ACC112 (cell line): ENCODE data around the gene ETFA.

Experiments
- H2AFZ ChIP-seq: fragments of 200-600 bp; sonication (generic); one replicate; pipeline ENCODE4 v1.6.0; 2017; ENCODE audit warnings: antibody characterized with exemption, low read length; ENCODE audit not compliant: unreplicated experiment
- H3K27ac ChIP-seq: fragments of 200-600 bp; sonication (generic); 2 replicates; pipeline ENCODE4 v1.5.1; 2014; ENCODE audit warnings: low read depth, mild to moderate bottlenecking, antibody characterized with exemption, low read length, moderate library complexity
- H3K27me3 ChIP-seq: fragments of 200-600 bp; sonication (generic); 2 replicates; pipeline ENCODE4 v1.6.1; 2014; ENCODE audit warnings: mild to moderate bottlenecking, antibody characterized with exemption, low read length, moderate library complexity, mixed read lengths; ENCODE audit not compliant: insufficient read depth
- H3K36me3 ChIP-seq: fragments of 200-600 bp; sonication (generic); 2 replicates; pipeline ENCODE4 v1.6.1; 2016; ENCODE audit warnings: mild to moderate bottlenecking, antibody characterized with exemption, low read length, moderate library complexity, mixed read lengths; ENCODE audit not compliant: insufficient read depth
- H3K4me1 ChIP-seq: fragments of 200-600 bp; sonication (generic); one replicate; pipeline ENCODE4 v1.6.1; 2016; ENCODE audit warnings: low read length, mixed read lengths; ENCODE audit not compliant: insufficient read depth, unreplicated experiment, control insufficient read depth
- H3K4me3 ChIP-seq: fragments of 200-600 bp; sonication (generic); 2 replicates; pipeline ENCODE4 v1.5.1; 2014; ENCODE audit warnings: mild to moderate bottlenecking, low read depth, low read length
- H3K79me2 ChIP-seq: fragments of 200-600 bp; sonication (generic); one replicate; pipeline ENCODE4 v1.6.0; 2016; ENCODE audit warnings: low read length; ENCODE audit not compliant: control insufficient read depth, unreplicated experiment, insufficient read depth

Gene ETFA

DNA sequence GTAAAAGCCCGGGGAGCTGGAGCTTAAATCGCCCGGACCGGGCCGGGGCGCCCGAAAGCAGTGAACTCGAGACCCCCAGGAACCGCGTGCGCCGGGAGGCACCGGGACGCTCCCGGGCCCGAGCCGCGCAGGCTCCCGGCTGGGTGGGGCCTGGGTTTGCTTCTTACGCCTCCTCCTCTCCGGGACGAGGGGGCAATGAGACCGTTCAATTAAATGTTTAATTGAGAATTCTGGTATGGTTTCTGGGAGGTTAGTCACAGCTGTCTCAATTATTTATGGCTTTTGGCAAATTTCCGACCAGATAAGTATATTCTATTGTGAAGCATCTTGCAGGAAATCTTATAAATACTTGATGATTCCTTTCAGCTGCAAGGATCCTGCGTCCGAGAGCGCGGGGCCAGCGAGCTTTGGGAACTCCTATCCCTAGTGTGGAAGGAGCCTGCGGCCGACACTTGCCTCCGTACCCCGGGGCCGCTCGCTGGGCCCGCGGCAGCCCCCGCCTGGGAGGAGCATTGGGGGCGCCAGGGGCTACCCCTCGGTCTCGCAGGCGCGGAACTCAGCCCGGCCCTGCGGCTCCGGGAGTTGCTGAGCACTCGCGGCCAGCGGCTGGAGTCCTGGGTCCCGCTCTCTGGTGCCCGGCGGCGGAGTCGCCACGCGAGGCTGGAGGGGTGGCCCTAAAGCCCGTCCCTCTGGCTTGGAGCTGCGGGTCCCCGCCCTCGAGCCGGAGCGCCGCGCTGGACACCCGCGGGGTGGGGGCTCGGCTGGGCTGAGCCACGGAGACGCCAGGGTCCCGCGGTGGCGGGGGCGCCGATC is 35.6 kb upstream of the ETFA start:
- no peak overlapping the region for H3K27ac ChIP-seq
- H3K4me3 ChIP-seq, result peak overlapping the region; percentile 58
- H3K27me3 ChIP-seq, result peaks cover 55% of the 10 kb centered on the region
- H2AFZ ChIP-seq, result no peak overlapping the region
- no peaks in the 10 kb centered on the region for H3K36me3 ChIP-seq
- peaks cover 9% of the 10 kb centered on the region for H3K4me1 ChIP-seq
- no peaks in the 10 kb centered on the region for H3K79me2 ChIP-seq

DNA sequence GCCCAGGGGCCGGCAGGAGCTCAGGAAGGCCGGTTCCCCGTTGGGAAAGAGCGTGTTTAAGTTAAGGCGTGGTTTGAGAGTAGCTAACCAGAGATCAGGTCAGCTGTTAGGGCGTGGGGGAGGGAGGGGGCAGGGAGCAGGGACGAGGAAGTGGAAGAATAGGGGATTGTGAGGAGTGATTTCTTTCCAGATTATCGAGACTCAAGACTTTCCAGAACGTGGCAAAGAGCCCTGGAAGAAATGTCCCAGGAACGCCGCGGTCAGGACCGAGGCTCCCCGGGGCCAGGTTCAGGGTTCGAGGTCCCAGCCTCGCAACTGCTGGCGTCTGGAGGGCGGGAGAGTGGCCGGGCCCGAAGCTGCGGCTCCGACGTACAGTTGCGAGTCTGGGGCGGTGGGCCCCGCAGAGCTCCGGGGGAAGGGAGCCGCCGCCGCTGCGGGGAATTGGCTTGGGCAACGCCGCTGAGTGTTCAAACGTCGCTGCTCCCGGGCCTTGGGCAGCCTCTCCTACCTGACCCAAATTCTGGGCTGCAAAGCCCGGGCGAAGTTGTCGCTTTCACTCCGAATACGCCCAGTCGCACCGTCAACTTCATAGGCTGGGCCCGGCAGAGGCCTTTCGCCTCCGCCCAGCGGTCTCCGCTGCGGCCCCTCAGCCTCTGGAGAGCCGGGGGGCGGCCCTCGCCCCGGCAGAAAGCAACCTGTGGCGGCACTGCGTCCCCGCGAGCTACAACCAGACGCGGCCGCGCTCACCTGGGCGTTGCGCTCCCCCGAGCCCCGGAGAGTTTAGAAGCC is 34.8 kb upstream of the ETFA start:
- no peaks in the 10 kb centered on the region for H3K79me2 ChIP-seq
- H3K27ac ChIP-seq, result no peak overlapping the region
- H3K27me3 ChIP-seq, result peaks cover 63% of the 10 kb centered on the region
- no peak overlapping the region for H2AFZ ChIP-seq
- no peaks in the 10 kb centered on the region for H3K36me3 ChIP-seq
- H3K4me3 ChIP-seq, result peak overlapping the region; percentile 58
- H3K4me1 ChIP-seq, result peaks cover 9% of the 10 kb centered on the region

DNA sequence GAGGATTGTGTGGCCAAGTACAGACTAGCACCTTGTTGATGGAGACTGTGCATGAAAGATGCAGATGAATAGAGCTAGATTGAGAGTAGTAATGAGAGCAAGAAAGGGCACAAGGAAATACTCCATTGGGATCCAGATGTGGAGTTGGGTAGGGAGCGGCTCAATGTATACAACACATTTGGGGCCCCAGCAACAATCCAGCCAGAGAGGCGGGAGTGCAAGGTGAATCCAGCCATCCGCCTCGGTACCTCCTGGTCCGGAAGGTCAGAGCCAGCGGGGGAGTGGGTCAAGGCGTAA is 34.3 kb upstream of the ETFA start:
- Histone ChIP-seq H3K27ac (no peak overlapping the region), H3K36me3 (no peaks in the 10 kb centered on the region), H3K27me3 (peaks cover 69% of the 10 kb centered on the region), H3K4me1 (peaks cover 9% of the 10 kb centered on the region), H2AFZ (no peak overlapping the region), H3K4me3 (no peak overlapping the region), H3K79me2 (no peaks in the 10 kb centered on the region)

DNA sequence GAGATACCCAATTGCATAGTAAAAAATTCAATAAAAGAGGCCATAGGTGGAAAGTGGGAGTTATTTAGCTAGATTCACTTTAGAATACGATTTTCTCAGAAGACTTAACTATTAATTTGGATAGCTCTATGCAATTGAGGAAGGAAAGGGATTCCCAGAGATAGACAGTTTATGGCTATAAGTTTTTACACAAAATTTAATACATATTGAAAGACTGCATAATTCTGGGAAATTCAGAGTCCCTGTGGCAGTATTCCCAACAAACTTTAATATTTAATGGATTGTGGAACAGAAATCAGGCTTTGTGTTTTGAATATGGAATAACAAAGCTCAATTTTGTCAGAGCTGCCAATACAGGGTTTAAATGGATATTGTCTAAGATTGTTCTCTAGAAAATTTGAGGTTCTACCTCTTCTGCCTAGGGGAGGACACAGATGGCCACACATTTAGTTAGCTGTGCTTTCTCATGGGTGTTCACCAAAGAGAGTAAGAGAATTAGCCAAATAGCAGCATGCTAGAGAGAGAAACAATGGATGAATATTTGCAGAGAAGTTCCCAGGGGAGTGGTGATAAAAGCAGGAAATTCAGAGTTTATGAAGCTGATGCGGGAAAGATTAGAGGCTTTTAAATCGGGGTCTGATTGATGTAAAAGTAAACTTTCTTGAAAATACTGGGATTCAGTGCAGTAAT is 33.8 kb upstream of the ETFA start:
- Histone ChIP-seq H3K36me3 (no peaks in the 10 kb centered on the region), H3K4me3 (no peak overlapping the region), H2AFZ (no peak overlapping the region), H3K27me3 (peaks cover 74% of the 10 kb centered on the region), H3K4me1 (peaks cover 13% of the 10 kb centered on the region), H3K79me2 (no peaks in the 10 kb centered on the region), H3K27ac (no peak overlapping the region)

DNA sequence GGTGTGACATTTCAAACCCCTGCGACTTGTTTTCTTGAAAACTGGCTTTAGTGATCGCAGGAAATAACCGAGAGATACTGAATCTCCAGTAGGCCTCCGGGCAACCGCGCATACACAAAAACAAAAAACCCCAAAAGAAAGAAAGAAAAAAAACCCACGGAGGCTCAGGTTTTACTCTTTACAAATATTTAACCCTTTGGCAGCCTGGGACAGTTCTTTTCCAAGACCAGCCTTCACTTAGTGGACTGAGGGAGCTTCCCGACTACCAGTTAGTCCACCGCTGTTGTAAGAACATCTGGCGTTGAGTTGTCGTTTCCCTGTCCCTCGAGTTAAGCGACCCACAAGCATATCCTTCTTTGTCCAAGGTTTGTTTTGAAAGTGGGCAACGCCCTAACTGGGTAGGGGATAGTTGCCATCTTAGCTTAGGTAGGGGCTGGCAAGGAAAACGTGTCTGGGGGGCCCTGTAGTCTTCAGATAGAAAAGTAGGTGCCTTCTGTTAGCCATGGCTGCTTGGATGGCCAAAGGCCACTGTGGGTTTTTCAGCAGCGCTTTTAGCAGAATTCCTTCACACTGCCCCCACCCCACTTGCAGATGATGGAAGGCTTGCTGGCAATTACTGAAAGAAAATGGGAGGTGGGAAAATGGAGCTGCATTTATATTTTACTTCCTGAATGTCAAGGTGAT is 32.2 kb upstream of the ETFA start:
- Histone ChIP-seq H3K79me2 (peaks cover 3% of the 10 kb centered on the region), H3K27me3 (peaks cover 90% of the 10 kb centered on the region), H3K4me1 (peaks cover 11% of the 10 kb centered on the region), H3K27ac (no peak overlapping the region), H3K4me3 (no peak overlapping the region), H3K36me3 (no peaks in the 10 kb centered on the region), H2AFZ (no peak overlapping the region)

DNA sequence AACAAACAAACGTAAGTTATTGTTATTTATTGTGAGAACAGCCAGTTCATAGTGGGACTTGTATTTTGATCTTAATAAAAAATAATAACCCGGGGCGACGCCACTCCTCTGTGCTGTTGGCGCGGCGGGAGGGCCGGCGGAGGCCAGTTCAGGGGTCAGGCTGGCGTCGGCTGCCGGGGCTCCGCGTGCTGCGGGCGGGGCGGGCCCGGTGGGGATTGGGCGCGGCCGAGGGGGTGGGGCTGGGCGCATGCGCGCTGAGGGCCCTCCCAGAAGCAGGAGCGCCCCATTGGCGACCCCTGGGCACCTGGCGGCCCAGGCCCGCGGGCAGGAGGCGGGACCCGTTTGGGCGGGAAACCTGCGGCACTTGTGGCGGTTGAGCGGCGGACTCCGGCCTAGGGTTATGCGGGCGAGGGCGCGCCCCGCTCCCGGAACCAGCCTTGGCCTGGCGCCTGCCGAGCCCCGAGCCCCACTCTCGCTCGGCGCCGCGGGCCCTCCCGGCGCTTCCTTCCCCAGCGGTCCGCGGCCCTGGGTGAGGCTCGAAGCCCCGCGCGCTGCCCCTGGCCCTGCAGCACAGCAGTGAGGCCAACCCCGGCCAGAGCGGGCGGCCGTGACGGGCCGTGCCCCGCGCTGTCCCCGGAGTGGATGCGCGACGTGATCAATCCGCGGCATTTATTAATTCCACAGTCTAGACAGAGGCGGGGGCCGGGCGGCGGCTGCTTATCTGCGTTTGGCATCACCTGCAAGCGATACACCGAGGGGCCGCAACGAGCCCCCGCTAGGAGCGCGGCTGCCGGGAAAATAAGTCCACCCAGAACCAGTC is 31.3 kb upstream of the ETFA start:
- Histone ChIP-seq H3K27ac (no peak overlapping the region), H3K79me2 (peaks cover 3% of the 10 kb centered on the region), H2AFZ (no peak overlapping the region), H3K36me3 (no peaks in the 10 kb centered on the region), H3K4me1 (peaks cover 11% of the 10 kb centered on the region), H3K27me3 (peaks cover 98% of the 10 kb centered on the region), H3K4me3 (0 out of 2 replicates have a peak overlapping the region, but pooled peaks have one; percentile 34)

DNA sequence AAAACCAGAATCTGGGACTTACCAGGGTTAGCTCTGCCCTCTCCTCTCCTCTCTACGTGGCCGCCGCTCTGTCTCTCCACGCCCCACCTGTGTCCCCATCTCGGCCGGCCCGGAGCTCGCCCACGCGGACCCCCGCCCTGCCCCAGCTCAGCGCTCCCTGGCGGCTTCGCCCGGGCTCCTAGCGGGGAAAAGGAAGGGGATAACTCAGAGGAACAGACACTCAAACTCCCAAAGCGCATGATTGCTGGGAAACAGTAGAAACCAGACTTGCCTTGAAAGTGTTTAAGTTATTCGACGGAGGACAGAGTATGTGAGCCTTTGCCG is 30.8 kb upstream of the ETFA start:
- Histone ChIP-seq H3K4me1 (peaks cover 11% of the 10 kb centered on the region), H3K36me3 (no peaks in the 10 kb centered on the region), H3K27ac (no peak overlapping the region), H3K4me3 (no peak overlapping the region), H3K79me2 (peaks cover 3% of the 10 kb centered on the region), H2AFZ (no peak overlapping the region), H3K27me3 (peaks cover 100% of the 10 kb centered on the region)

DNA sequence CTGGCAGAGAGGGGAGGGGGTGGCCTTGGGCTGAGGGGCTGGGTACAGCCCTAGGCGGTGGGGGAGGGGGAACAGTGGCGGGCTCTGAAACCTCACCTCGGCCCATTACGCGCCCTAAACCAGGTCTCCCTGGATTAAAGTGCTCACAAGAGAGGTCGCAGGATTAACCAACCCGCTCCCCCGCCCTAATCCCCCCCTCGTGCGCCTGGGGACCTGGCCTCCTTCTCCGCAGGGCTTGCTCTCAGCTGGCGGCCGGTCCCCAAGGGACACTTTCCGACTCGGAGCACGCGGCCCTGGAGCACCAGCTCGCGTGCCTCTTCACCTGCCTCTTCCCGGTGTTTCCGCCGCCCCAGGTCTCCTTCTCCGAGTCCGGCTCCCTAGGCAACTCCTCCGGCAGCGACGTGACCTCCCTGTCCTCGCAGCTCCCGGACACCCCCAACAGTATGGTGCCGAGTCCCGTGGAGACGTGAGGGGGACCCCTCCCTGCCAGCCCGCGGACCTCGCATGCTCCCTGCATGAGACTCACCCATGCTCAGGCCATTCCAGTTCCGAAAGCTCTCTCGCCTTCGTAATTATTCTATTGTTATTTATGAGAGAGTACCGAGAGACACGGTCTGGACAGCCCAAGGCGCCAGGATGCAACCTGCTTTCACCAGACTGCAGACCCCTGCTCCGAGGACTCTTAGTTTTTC is 30.2 kb upstream of the ETFA start:
- Histone ChIP-seq H2AFZ (no peak overlapping the region), H3K4me3 (no peak overlapping the region), H3K36me3 (no peaks in the 10 kb centered on the region), H3K4me1 (peaks cover 11% of the 10 kb centered on the region), H3K79me2 (peaks cover 3% of the 10 kb centered on the region), H3K27ac (no peak overlapping the region), H3K27me3 (peaks cover 100% of the 10 kb centered on the region)

DNA sequence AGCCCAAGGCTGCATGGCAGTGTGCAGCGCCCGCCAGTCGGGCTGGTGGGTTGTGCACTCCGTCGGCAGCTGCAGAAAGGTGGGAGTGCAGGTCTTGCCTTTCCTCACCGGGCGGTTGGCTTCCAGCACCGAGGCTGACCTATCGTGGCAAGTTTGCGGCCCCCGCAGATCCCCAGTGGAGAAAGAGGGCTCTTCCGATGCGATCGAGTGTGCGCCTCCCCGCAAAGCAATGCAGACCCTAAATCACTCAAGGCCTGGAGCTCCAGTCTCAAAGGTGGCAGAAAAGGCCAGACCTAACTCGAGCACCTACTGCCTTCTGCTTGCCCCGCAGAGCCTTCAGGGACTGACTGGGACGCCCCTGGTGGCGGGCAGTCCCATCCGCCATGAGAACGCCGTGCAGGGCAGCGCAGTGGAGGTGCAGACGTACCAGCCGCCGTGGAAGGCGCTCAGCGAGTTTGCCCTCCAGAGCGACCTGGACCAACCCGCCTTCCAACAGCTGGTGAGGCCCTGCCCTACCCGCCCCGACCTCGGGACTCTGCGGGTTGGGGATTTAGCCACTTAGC is 29.6 kb upstream of the ETFA start:
- Histone ChIP-seq H3K27ac (no peak overlapping the region), H2AFZ (no peak overlapping the region), H3K4me1 (peaks cover 11% of the 10 kb centered on the region), H3K79me2 (peaks cover 3% of the 10 kb centered on the region), H3K27me3 (peaks cover 96% of the 10 kb centered on the region), H3K4me3 (no peak overlapping the region), H3K36me3 (no peaks in the 10 kb centered on the region)
